ENCODE measurements around the gene MS4A8.

Gene MS4A8

GRCh38 chr11:60764879-60765278 lies 65.5 kb downstream of the MS4A8 start:
- DNase-seq: no peak

DNA sequence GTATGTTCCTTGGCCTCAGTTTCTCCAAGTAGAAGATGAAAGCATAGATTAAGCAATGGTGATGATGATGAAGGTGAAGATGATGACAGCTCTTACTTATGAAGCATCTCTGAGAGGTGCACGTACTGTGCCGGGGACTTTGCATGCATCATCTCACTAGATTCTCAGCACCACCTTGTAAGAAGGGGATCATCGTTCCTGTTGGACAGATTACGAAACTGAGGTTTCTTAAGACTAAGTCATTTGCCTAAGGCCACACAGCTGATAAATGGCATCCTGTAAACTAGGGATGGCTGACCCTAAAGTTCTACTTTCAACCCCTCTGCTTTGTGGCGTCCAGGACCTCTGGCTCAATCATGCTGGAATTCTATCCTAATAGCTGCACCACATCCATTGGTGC lies 65.9 kb downstream of the MS4A8 start:
- DNase-seq: no peak
